NCI-H1436 treated with DMSO at 0.1 percent for 48 hours (cell line): ENCODE measurements around the gene DCAF11.
A peak's percentile ranks its signal among the peaks of the same experiment; 100 is the strongest.

Experiments used
- DNase-seq: peaks from one replicate; lab custom pipeline; 2025; lab: John Stamatoyannopoulos, UW

Gene DCAF11

GRCh38 chr14:24160850-24161804 lies 46.5 kb downstream of the DCAF11 start, which contains the start of gene IRF9:
Gene IRF9, plus strand, starts transcription at chr14:24161265. Its CDS starts 880 bp downstream, at chr14:24162145.
- DNase-seq: peak; percentile 74

- DNase-seq: no peak
These were observed 47.5 kb downstream of the DCAF11 start for GRCh38 chr14:24162093-24162492.

- no peak for DNase-seq
These were observed 50.0 kb downstream of the DCAF11 start for GRCh38 chr14:24164518-24164991.

GRCh38 chr14:24165785-24166184 lies 51.2 kb downstream of the DCAF11 start:
- no peak for DNase-seq

- no peak for DNase-seq
These were observed 53.0 kb downstream of the DCAF11 start for GRCh38 chr14:24167469-24168114.

GRCh38 chr14:24171422-24172260 lies 57.1 kb downstream of the DCAF11 start, which contains the start of gene REC8:
Gene REC8, plus strand, starts transcription at chr14:24172080. Its CDS starts 473 bp downstream, at chr14:24172553.
- DNase-seq: no peak

GRCh38 chr14:24172261-24172860 lies 57.8 kb downstream of the DCAF11 start:
- DNase-seq: no peak

- no peak for DNase-seq
These were observed 58.3 kb downstream of the DCAF11 start for GRCh38 chr14:24172871-24173281.
